ENCODE results near the gene APLNR.

DNA sequence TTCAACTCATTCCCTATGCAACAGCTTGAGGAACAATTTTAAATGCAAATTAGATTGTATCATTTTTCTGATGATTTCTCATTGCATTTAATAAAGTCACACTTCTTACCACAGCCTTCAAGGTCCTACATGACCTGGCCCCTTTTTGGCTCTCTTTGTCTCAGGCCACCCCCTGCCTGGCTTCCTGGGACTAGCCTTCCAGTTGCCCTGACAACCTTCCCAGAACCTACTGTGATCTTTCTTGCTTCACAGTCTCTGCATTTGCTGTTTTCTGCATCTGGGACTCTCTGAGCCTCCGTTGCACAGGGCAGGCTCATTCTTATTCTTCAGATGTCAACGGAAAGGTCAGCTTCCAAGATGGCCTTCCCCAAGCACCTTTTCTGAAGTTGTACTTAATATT, 12.9 kb downstream of the APLNR start:
- TF ChIP-seq CTCF (conservative IDR thresholded peaks at IDR 0.05 in 1 of 2, IDR thresholded peaks at IDR 0.05 in 1 of 2; ENCODE audit: low read depth in 1 of 2, low read length in 2 of 2) (no peak), EZH2 (IDR thresholded peaks at IDR 0.05; ENCODE audit: low read length, missing control alignments) (no peak)

Measured in fibroblast of lung (primary cell).